ENCODE data around the gene MXRA8. TPM values are rescaled to one million over a fixed set of nuclear protein-coding genes. Genes with fewer than 3 reads are reported as not detected.
A peak's percentile ranks its signal among the peaks of the same experiment; 100 is the strongest.
"Not testable (repeated sequence)": the region's sequence is repeated elsewhere in the genome, so short reads cannot be mapped to it uniquely, and the experiment has no call there.

The MXRA8 gene
- total RNA-seq, 1 experiment from 2014 or later, result 0.11 TPM

GRCh38 chr1:1393014-1393413 lies 34.7 kb upstream of the MXRA8 start:
- no peak for DNase-seq (ENCODE audit: low read depth)

DNA sequence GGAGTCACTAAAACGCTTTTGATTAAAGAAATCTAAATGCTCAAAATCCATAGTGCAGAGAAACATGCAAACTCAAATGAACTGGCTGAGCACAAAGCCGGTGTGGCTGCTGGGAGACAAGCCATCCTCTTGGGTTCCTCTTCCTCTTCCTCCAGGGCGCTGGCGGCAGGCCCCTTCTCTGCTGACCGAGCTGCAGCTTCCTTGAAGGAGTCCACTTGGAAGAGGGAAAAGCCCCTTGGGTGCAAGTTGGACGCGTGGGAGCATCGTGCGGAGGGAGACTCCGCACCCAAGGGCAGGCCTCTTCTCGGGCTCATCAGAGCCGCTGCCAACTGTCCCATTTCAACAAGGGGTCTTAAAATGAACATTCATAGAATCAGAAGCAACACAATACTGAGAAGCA lies 32.9 kb upstream of the MXRA8 start:
- DNase-seq (ENCODE audit: low read depth), result no peak

GRCh38 chr1:1390675-1391074 lies 32.3 kb upstream of the MXRA8 start:
- DNase-seq (ENCODE audit: low read depth), result no peak

DNA sequence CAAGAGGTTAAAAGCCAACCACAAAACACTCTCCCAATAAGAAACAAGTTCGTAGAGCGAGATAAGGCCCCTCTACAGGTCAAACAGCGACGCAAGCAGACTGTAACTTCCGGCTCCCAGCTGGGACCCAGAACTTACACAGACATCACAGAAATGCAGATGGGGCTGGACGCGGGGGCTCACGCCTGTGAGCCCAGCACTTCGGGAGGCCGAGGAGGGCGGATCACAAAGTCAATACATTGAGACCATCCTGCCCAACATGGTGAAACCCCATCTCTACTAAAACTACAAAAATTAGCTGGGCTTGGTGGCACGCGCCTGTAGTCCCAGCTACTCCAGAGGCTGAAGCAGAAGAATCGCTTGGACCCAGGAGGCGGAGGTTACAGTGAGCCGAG lies 29.7 kb upstream of the MXRA8 start:
- no peak for DNase-seq (ENCODE audit: low read depth)

DNA sequence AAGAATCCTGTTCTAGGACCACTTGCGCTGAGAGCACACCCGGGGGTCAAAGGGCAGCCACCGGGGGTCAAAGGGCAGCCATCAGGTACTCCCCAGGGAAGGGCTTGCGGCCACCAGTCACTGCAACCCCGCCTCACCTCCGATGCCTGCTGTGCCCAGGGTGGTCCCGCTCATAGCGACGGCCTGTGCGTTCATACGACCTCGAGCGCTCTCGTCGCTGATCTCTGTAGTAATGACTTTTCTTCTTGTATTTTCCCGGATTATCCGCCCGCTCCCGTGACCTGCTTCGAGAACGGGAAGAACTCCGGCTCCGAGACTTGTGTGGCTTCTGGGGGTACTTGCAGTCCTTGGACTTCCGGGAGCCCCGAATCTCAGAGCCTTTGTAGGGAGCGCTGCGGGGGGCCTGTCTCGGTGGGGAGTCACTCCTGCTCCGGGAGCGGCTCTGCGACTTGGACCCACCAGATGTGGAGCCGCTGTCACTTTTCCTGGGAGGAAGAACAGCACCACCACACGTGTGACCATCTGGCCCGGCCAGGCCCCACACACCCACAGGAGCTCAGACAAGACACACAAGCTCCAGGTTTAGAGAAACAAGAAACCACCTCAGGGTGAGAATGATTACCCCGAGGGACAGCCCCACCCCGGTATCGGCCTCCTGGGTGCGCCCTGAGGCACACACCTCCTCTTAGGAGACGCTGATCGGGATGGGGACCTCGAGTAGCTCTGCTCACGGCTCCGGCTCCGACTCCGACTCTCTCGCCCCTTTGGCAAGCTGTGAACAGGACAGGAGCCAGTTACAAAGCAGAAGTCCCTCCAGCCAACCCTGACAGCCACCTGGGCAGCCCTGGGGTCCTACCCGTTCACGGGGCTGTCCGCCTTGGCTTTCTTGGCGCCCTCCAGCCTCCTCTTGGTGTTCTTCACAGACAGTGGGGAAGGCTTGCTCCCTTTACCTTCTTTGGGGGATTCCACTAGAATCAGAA lies 29.0 kb upstream of the MXRA8 start:
- no peak for DNase-seq (ENCODE audit: low read depth)

- DNase-seq (ENCODE audit: low read depth), result no peak
Measured at GRCh38 chr1:1385931-1386330, 27.6 kb upstream of the MXRA8 start.

- DNase-seq (ENCODE audit: low read depth), result not testable (repeated sequence)
Measured at GRCh38 chr1:1385339-1385738, 27.0 kb upstream of the MXRA8 start.

GRCh38 chr1:1381294-1381693 lies 22.9 kb upstream of the MXRA8 start:
- DNase-seq (ENCODE audit: low read depth), result no peak

GRCh38 chr1:1380860-1381259 lies 22.5 kb upstream of the MXRA8 start:
- no peak for DNase-seq (ENCODE audit: low read depth)

GRCh38 chr1:1377540-1378205 lies 19.3 kb upstream of the MXRA8 start:
- no peak for DNase-seq (ENCODE audit: low read depth)

DNA sequence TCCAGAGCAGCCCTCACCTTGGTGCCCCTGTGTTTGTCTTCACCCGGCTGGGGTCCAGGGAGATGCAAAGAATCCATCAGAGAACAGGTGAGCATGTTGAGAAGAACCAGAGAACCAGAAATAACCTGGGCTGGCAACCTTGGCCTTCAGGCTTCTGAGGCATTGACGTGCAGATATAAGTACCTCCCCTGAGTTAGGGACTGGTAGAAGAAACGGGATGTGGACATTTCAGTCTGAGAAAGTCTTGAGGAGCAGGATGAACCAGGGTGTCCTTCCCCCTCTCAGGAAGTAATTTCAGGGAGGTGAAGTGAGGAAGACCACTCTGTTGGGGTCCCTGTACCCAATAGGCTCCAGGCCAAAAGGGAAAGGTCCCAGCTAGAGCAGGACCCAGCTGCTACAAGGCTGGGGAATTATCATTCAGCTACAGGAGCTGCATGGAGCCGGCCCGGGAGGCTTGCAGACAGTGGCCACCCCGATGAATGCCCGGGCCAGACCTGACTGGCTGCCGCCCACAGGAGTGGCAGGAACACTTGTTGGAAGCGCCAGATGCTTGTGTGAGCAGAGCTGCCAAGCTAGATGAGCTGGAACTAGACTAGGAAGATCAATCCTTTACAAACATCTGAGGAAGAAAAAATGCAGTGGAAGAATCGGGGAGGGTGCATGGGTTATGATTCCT lies 18.3 kb upstream of the MXRA8 start:
- DNase-seq (ENCODE audit: low read depth), result no peak

GRCh38 chr1:1374929-1375662 lies 16.7 kb upstream of the MXRA8 start, which contains the start of gene AURKAIP1:
AURKAIP1 (minus strand) TSS chr1:1375207; CDS start chr1:1374756, 451 bp downstream.
- peak; percentile 100 for DNase-seq (ENCODE audit: low read depth)

GRCh38 chr1:1374589-1374928 lies 16.2 kb upstream of the MXRA8 start:
- no peak for DNase-seq (ENCODE audit: low read depth)

DNA sequence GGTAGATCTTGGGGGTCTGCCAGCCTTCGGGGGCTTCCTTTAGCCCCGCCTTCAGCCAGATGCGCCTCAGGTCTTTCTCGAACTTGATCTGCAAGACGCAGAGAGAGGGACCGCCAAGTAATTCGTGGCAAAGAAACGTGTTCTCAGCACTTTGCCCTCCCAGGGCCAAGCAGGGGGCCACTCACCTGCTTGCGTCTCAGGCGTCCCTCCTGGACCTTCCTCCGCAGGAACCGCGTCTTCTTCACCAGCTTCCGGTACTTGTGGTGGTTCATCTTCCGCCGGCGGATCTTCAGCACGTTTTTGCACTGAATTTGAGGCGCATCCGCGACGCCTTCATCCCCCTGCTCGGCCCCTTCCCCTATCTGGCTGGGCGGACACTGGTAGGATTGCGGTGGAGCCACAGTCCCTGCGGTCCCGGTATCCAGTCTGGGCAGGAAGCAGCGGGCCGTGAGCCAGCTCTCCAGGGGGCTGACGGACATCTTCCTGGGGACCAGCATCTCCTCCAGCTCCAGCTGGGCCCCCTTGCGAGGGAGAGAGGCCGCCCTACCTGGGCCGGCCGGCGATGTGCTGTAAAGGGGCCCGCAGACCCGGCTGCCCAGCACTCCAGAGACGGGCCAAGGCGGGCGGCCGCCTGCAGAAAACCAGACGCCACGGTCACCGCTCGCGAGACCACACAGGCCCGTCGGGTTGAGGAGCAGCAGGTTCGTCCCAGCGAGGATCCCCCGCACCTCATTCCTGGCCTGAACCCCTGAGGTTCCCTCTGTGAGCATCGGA lies 15.6 kb upstream of the MXRA8 start:
- no peak for DNase-seq (ENCODE audit: low read depth)

- no peak for DNase-seq (ENCODE audit: low read depth)
Measured at GRCh38 chr1:1373051-1373814, 14.9 kb upstream of the MXRA8 start.

GRCh38 chr1:1371746-1372711 lies 13.7 kb upstream of the MXRA8 start:
- DNase-seq (ENCODE audit: low read depth), result peak; percentile 57

DNA sequence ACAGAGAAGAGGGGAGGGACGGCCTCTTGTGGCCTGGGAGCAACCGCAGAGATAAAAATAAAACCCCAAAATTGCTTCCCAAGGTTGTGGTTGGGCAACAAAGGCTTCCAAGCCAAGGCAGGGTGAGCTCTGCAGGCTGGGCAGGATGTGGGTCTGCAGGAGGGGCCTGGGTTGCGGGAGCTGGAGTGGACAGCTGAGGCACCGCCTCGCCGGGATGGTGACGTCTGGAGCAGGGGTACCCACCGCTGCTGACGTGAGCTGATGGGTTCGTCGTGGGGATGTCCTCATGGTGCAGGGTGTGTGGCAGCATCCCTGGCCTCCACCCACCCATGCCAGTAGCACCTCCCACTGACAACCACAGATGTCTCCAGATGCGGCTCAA lies 13.0 kb upstream of the MXRA8 start:
- no peak for DNase-seq (ENCODE audit: low read depth)

GRCh38 chr1:1370771-1371300 lies 12.5 kb upstream of the MXRA8 start:
- DNase-seq (ENCODE audit: low read depth), result no peak
